Neuron (in vitro differentiated cells): ENCODE measurements around the gene C9.
"Not testable (repeated sequence)": the region's sequence is repeated elsewhere in the genome, so short reads cannot be mapped to it uniquely, and the experiment has no call there.

Source experiments
- H2AFZ ChIP-seq: one replicate; pipeline ENCODE4 v1.6.1; 2013; ENCODE audit warnings: low read depth, mild to moderate bottlenecking, inconsistent platforms, low read length, moderate library complexity
- H3K27me3 ChIP-seq: one replicate; pipeline ENCODE4 v1.6.1; 2013; ENCODE audit warnings: low read length; ENCODE audit not compliant: insufficient read depth
- H3K36me3 ChIP-seq: one replicate; pipeline ENCODE4 v1.6.1; 2013; ENCODE audit warnings: low read length; ENCODE audit not compliant: insufficient read depth
- H3K4me1 ChIP-seq: one replicate; pipeline ENCODE4 v1.6.1; 2013; ENCODE audit warnings: low read length; ENCODE audit not compliant: insufficient read depth
- H3K4me3 ChIP-seq: 2 replicates; pipeline ENCODE4 v1.5.1; 2013; ENCODE audit warnings: mild to moderate bottlenecking, low read length, moderate library complexity
- H3K9me3 ChIP-seq: one replicate; pipeline ENCODE4 v1.6.1; 2013; ENCODE audit warnings: low read length

Gene C9

DNA sequence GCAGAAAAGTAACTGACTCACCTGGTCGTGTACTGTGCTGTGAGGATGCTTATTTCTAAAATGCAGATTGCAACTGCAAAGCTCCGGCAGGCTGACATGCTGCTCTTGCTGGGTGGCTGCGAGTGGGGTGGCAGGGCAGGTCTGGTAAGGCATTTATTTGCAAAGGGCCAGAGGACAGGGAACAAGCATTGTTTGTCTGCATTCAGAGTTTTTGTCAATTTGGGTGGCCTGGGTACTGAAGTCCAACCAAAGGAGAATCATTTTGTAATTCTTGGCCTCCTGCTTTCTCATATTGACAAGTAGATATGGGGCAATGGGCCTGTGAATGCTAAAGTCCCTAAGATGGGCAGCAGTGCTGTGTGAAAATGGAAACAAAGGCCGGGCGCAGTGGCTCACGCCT is at the start of gene C9:
C9 (minus strand) TSS at position 129 of the 400 bp plus-strand sequence; CDS start at position 98, 31 bp downstream.
- H3K4me3 ChIP-seq, result no peak within 1 kb of the TSS
- no peak within 1 kb of the TSS for H2AFZ ChIP-seq
- no peaks in the 10 kb centered on the region for H3K36me3 ChIP-seq
- no peaks in the 10 kb centered on the region for H3K27me3 ChIP-seq
- H3K9me3 ChIP-seq, result no peaks in the 10 kb centered on the region
- H3K4me1 ChIP-seq, result no peaks in the 10 kb centered on the region

DNA sequence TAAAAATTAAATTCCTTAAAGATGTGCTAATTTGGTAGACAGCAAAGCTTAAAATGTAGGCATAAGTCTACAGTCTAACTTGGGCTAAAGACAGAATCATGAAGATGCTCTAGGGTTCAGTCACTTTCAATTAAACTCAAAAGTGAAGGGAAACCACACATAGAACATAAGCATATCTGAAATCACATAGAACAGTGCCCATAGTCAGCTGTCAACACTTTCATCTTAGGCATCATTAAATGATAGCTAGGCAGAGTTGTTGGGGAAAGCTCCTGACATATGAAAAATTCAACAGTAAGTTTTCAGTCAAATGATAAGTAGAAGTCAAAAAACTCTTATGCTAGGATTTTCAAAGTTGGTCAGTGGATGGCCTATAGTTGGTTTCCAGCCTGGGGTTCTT is 49.5 kb upstream of the C9 start:
- no peaks in the 10 kb centered on the region for H3K36me3 ChIP-seq
- no peak overlapping the region for H3K4me3 ChIP-seq
- no peaks in the 10 kb centered on the region for H3K4me1 ChIP-seq
- no peak overlapping the region for H2AFZ ChIP-seq
- H3K27me3 ChIP-seq, result no peaks in the 10 kb centered on the region
- no peaks in the 10 kb centered on the region for H3K9me3 ChIP-seq

DNA sequence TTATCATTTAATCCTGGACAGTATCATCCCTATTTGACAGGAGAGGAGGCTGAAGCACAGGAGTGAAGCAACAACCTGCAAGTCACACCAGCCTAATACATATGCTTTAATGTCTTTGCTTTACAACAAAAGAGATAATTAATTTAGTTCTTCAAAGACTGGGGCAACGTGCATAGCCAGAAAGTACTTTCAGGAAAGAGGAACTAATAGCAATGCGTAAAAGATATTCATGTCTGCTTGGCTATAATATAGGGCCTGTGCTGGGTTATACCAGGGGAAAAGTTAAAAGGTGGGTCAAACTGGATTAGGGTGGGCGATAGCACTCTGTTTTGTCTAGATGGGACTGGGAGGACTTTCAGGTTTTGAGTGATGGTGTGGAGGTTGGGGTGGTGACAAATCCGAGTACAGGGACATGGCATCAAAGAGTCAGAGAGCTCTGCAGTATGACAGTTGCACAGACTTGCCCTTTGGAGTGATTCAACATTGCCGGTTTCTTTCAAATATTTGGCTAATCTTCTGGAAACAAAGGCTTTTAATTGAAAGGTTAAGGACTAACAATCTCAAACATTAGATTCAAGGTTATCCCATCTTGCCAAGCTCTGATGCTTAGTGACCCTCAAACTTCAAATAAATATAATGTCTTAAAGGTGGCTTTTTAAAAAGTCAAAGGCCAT is 48.6 kb upstream of the C9 start:
- Histone ChIP-seq H2AFZ (no peak overlapping the region), H3K27me3 (no peaks in the 10 kb centered on the region), H3K9me3 (no peaks in the 10 kb centered on the region), H3K4me3 (no peak overlapping the region), H3K36me3 (no peaks in the 10 kb centered on the region), H3K4me1 (no peaks in the 10 kb centered on the region)

DNA sequence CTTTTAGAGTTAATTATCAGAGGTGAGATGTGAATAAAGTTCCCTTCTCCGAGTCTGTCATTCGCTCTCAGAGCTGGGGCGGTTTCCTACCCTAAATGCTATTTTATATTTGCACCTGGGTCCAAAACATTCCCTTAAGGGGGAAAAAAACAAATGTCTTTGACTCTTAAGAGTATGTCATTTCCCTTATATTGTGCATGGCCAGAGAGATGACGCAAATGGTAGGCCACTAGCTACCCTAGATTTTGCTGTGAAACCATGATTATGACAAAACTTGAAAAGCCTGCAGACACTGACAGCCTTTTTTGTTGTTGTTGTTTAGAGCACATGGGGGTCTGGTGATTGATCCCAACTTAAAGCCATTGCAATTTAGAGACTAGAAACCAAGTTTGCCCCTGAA is 47.7 kb upstream of the C9 start:
- Histone ChIP-seq H3K4me1 (no peaks in the 10 kb centered on the region), H3K4me3 (no peak overlapping the region), H3K27me3 (no peaks in the 10 kb centered on the region), H2AFZ (no peak overlapping the region), H3K36me3 (no peaks in the 10 kb centered on the region), H3K9me3 (no peaks in the 10 kb centered on the region)

DNA sequence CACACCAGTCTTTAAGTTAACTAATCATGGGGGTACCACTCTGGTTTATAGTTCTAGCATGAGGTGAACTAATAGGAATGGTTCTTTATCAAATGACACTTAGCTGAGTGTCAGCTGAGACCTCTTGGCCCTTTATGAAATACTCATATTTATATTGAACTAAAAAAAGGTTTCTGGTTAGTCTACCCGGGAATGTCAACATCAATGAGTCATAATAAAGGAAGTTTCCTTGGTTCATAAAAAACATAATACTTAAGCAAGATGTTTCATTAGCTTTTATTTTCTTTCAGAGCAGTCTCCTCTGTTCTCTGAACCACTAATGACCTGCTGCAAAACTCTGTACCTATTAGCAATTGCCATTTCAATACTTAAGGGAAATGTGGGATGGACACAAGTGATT is 46.8 kb upstream of the C9 start:
- Histone ChIP-seq H3K9me3 (no peaks in the 10 kb centered on the region), H3K36me3 (no peaks in the 10 kb centered on the region), H2AFZ (no peak overlapping the region), H3K4me1 (no peaks in the 10 kb centered on the region), H3K27me3 (no peaks in the 10 kb centered on the region), H3K4me3 (no peak overlapping the region)

DNA sequence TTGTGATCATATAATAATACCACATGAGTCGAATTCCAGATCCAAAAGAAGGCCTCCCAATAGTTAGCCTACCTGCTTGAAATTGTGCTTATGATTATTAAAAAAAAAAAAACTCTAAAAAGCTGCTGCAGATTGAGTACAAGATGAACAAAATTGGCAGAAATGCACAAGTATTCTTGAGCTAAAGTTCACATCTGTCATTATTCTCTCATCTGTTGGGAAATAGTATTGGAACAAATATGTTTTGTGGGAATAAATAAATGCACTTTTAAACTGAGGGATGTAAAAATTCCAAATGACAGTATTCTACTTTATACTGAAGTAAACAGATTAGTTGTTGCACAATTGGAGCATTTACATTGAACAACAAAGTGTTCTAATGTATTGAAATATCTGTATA is 44.7 kb upstream of the C9 start:
- Histone ChIP-seq H3K4me3 (no peak overlapping the region), H3K27me3 (no peaks in the 10 kb centered on the region), H3K36me3 (no peaks in the 10 kb centered on the region), H3K9me3 (no peaks in the 10 kb centered on the region), H2AFZ (no peak overlapping the region), H3K4me1 (no peaks in the 10 kb centered on the region)

DNA sequence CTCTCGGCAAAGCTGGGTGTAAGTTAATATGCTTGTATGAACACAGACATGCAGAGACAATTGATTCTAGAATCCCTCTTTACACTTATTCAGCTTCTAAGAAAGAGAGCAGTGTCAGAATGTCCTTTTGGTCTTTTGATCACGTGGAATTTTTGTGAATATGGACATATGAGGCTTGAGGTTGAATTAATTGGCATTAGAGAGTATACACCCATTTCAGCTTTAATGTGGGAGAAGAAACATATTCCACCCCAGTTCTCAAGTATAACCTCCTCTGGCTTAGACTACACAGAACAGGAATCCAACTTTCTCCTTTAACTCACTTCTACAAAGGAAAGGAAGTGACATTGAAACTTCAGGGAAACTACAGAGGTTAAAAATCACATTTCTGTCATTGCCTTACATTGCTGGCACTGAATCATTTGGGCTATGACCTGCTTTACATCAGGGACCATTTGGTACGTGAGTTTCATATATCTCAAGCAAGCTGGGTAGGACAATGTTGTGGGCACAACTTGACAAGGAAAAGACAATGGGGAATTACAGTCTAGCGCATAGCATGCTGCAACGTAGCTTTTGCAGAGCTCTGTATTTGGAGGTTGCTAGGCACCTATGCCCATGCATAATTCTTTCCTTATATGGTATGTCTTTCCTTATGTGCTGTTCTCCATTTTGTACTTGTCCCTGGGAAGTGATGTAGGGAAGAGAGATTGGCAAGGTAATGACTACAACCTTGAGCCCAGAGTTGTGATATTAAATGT is 41.0 kb upstream of the C9 start:
- H3K4me3 ChIP-seq, result no peak overlapping the region
- no peaks in the 10 kb centered on the region for H3K27me3 ChIP-seq
- H2AFZ ChIP-seq, result no peak overlapping the region
- H3K4me1 ChIP-seq, result no peaks in the 10 kb centered on the region
- no peaks in the 10 kb centered on the region for H3K9me3 ChIP-seq
- no peaks in the 10 kb centered on the region for H3K36me3 ChIP-seq

DNA sequence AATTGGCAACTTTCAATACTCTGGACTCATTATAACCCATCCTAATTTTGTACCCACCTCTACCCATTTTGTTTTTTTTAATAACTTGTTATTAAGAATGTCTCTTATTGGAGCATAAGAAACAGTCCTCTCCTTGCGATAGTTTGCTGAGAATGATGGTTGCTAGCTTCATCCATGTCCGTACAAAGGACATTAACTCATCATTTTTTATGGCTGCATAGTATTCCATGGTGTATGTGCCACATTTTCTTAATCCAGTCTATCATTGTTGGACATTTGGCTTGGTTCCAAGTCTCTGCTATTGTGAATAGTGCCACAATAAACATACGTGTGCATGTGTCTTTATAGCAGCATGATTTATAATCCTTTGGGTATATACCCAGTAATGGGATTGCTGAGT is 39.5 kb upstream of the C9 start:
- H3K4me3 ChIP-seq, H3K27me3 ChIP-seq, H3K9me3 ChIP-seq, H3K4me1 ChIP-seq, H3K36me3 ChIP-seq, H2AFZ ChIP-seq: not testable (repeated sequence)

DNA sequence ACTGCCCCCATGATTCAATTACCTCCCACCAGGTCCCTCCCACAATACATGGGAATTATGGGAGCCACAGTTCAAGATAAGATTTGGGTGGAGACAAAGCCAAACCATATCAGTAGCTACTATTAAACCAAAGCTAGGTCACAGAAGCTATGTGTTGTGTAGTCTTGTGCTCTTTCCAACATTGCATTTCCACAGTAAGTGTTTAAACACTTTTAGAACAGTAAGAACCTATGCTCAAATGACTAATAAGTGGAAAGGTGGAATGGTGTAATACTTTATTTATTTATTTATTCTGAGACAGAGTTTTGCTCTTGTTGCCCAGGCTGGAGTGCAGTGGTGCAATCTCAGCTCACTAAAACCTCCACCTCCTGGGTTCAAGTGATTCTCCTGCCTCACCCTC is 37.8 kb upstream of the C9 start:
- H3K4me1 ChIP-seq, H3K9me3 ChIP-seq, H3K27me3 ChIP-seq, H3K36me3 ChIP-seq, H2AFZ ChIP-seq, H3K4me3 ChIP-seq: not testable (repeated sequence)

DNA sequence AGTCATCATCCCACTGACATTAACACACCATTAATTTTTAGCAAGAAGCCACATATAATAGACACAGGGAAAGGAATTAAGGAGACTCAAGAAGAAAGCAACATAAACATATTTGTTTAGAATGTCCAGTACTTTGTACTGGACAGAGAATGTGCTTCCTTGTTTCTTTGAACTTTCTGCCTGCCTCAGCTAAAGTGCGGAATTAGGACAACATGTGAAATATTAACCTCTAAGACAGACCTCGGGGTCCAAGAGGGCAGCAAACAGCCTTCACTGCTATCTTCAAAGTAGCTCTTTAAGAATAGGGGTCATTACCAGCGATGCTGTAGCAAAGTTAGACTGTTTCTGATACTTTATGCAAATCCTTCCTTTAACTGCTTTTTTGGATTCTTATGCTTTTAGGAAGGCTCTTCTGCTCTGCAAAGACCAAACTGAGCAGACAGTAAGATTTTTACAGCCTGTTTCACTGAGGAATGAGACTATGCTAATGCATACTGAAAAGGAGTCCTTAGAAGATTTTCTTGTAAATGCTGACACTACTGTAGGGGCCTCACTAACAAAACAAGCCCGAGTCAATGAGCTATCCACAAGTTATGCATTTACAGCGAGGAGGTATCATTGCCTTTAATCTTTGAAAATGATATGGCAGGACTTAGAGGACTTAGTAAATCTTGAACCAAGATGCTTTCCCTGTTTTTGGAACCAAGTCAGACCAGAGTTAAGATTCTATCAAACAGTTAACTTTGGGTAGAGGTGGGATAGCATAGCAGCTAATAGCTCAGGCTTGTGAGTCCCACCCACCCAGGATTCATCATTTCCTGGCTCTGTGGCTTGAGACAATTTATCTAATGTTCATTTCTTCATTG is 36.7 kb upstream of the C9 start:
- Histone ChIP-seq H3K9me3 (no peaks in the 10 kb centered on the region), H2AFZ (no peak overlapping the region), H3K4me3 (no peak overlapping the region), H3K27me3 (no peaks in the 10 kb centered on the region), H3K4me1 (no peaks in the 10 kb centered on the region), H3K36me3 (no peaks in the 10 kb centered on the region)

DNA sequence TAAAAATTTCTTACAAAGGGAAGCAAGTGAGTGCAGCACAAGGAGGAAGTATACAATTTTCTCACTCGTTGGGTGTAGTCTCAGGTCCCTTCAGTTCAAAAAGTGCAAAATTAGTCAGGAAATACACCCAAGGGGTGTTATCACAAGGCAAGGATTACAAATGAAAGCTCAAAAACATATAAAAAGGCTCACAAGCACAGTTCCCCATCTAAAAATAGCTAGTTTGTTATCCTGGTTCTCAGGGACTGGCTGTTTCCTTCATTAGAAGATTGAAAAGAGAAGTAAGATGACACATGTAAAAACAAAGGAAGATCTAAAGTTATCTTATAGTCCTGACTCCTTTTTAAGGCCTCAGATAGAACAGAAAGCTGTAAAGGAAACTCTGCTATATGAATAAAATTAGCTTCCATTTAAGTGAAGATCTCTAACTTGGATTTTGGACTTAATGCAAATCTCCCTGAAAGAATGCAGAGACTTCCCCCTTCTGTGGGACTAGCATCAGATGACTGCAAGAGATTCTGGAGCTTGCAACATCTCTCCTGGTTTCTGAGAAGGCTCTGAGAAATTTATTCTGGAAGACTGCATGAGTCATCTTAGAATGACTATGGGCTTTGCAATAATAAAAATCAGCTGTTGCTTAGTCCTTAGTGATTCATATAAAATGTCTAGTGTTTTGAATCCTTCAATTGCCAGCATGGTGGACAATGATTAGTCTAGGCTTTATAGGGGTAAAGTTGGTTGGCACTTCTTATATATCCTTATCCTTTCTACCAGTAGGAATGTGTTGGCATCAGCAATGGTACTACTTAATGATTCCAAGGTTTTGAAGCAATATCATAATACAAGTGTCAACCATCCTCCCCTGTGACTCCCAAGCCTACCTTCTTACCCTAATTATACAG is 35.1 kb upstream of the C9 start:
- Histone ChIP-seq H2AFZ (no peak overlapping the region), H3K4me1 (no peaks in the 10 kb centered on the region), H3K4me3 (no peak overlapping the region), H3K9me3 (no peaks in the 10 kb centered on the region), H3K36me3 (no peaks in the 10 kb centered on the region), H3K27me3 (no peaks in the 10 kb centered on the region)

DNA sequence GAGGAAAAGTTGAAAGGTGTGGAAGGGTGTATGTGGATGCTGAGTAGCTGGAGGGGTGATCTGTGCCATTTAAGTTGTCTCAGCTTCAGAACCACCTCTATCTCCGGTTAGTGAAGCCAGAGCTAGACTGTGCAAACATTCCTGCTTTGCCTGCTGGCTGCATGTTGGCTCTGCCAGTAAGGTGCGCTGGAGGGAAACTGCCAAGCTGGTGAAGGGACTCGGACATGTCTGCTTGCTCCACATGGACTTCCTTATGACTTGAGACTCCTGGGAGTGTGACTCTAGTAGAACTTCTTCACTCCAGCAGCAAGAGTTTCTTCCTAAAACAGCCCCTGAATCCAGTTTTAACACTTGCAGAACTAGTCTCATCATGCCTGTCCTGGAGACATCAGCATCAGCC is 32.5 kb upstream of the C9 start:
- Histone ChIP-seq H3K9me3 (no peaks in the 10 kb centered on the region), H3K27me3 (no peaks in the 10 kb centered on the region), H3K4me3 (no peak overlapping the region), H3K4me1 (no peaks in the 10 kb centered on the region), H2AFZ (no peak overlapping the region), H3K36me3 (no peaks in the 10 kb centered on the region)
